Right lobe of liver (tissue), 4 donors: ENCODE measurements around the gene HMG20B.

ENCODE experiments used
- CTCF ChIP-seq, 4 donors: fragments of 200-600 bp in 3 of 4; fragments of 450-650 bp in 1 of 4; IDR thresholded peaks; one replicate each; pipeline versions ENCODE4 v1.5.1 to v1.8.0; 2016 to 2022; ENCODE audit warnings: antibody characterized with exemption in 4 of 4, mild to moderate bottlenecking in 2 of 4
- POLR2A ChIP-seq: fragments of 450-650 bp; IDR thresholded peaks from one replicate; pipeline ENCODE4 v1.6.1; 2017; ENCODE audit warnings: antibody characterized with exemption, mild to moderate bottlenecking
- donor health status: DM: no; HTN: no; CAD: no.
- donor health status: DM: no; HTN: no; CAD: no.
- donor health status: DM: no; HTN: yes; CAD: no.

DNA sequence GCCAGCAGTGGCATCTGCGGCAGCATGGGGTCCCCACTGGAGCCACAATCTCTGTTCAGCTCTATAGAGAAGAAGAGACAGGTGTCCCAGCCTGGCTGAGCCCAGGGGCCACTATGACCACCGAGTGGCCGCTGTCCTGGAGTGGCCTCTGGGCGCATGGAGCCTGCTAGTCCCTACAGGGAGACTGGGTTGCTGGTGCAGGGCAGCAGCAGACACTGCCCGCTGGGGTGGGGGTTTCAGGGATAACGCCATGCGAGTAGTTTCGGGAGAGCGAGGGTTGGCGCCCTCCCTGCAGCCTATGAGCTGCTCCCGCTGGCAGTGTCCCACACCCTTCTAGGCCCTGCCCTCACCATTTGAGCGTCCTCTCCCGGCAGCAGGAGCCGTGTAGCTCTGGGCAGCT, 44.7 kb upstream of the HMG20B start:
- TF ChIP-seq CTCF (IDR thresholded peaks at IDR 0.05) (no peak), POLR2A (no peak)
